Measurements from ENCODE around the gene TRIM60.
"Not testable (repeated sequence)": the region's sequence is repeated elsewhere in the genome, so short reads cannot be mapped to it uniquely, and the experiment has no call there.

Gene TRIM60

DNA sequence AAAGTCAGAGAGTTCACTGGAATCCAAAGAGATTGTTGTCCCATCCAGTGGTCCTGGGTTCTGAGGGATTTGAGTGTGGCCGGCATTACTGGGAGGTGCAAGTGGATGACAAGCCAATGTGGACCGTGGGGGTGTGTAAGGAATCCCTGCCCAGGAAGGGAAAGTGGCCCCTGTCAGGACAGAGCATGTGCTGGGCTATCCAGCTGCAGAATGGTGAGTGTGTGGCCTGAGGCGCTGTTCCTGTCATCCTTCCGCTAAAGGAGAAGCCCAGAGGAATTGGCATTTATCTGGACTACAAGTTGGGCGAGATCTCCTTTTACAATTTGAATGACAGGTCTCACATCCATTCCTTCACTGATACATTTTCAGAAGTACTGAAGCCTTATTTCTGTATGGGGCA lies 20.4 kb upstream of the TRIM60 start:
- TF ChIP-seq GABPA (IDR thresholded peaks at IDR 0.05; ENCODE audit: low read depth) (no peak), POLR2AphosphoS5 (IDR thresholded peaks at IDR 0.05; ENCODE audit: low read depth) (no peak), SPI1 (IDR thresholded peaks at IDR 0.05; ENCODE audit: borderline replicate concordance, low read depth) (no peak)
- TF ChIP-seq, protein P1, sequence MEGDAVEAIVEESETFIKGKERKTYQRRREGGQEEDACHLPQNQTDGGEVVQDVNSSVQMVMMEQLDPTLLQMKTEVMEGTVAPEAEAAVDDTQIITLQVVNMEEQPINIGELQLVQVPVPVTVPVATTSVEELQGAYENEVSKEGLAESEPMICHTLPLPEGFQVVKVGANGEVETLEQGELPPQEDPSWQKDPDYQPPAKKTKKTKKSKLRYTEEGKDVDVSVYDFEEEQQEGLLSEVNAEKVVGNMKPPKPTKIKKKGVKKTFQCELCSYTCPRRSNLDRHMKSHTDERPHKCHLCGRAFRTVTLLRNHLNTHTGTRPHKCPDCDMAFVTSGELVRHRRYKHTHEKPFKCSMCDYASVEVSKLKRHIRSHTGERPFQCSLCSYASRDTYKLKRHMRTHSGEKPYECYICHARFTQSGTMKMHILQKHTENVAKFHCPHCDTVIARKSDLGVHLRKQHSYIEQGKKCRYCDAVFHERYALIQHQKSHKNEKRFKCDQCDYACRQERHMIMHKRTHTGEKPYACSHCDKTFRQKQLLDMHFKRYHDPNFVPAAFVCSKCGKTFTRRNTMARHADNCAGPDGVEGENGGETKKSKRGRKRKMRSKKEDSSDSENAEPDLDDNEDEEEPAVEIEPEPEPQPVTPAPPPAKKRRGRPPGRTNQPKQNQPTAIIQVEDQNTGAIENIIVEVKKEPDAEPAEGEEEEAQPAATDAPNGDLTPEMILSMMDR (IDR thresholded peaks at IDR 0.05; ENCODE audit: insufficient read depth, low read length) = no peak
- TF ChIP-seq, protein P2, sequence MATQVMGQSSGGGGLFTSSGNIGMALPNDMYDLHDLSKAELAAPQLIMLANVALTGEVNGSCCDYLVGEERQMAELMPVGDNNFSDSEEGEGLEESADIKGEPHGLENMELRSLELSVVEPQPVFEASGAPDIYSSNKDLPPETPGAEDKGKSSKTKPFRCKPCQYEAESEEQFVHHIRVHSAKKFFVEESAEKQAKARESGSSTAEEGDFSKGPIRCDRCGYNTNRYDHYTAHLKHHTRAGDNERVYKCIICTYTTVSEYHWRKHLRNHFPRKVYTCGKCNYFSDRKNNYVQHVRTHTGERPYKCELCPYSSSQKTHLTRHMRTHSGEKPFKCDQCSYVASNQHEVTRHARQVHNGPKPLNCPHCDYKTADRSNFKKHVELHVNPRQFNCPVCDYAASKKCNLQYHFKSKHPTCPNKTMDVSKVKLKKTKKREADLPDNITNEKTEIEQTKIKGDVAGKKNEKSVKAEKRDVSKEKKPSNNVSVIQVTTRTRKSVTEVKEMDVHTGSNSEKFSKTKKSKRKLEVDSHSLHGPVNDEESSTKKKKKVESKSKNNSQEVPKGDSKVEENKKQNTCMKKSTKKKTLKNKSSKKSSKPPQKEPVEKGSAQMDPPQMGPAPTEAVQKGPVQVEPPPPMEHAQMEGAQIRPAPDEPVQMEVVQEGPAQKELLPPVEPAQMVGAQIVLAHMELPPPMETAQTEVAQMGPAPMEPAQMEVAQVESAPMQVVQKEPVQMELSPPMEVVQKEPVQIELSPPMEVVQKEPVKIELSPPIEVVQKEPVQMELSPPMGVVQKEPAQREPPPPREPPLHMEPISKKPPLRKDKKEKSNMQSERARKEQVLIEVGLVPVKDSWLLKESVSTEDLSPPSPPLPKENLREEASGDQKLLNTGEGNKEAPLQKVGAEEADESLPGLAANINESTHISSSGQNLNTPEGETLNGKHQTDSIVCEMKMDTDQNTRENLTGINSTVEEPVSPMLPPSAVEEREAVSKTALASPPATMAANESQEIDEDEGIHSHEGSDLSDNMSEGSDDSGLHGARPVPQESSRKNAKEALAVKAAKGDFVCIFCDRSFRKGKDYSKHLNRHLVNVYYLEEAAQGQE (IDR thresholded peaks at IDR 0.05; ENCODE audit: insufficient replicate concordance, low read depth) = no peak
- Histone ChIP-seq H3K27ac (replicated peaks) (no peak overlapping the region), H3K27me3 (ENCODE audit: insufficient read depth, poor library complexity, severe bottlenecking) (no peaks in the 10 kb centered on the region), H3K4me3 (replicated peaks; ENCODE audit: insufficient read depth, low read length) (no peak overlapping the region)
- no peak for DNase-seq (ENCODE audit: low read depth in 1 of 2, low spot score in 1 of 2)

DNA sequence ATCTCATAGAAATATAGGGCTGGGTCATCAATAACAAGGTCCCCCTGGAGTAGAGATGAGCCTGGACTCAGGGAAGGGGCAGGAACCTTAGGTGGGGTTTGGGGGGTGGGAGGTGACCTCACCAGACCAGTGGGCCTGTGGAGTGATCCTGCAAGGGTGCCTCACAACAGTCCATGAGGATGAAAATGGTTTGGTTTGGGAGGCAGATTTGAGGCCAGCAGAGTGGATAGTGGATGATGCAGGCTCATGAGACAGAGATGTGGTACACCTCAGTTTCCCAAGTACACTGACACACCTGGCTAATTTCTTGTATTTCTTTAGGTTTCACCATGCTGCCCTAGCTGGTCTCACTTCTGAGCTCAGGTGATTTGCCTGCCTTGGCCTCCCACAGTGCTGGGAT lies 18.1 kb upstream of the TRIM60 start:
- no peak overlapping the region for H3K27ac ChIP-seq (replicated peaks)
- no peaks in the 10 kb centered on the region for H3K27me3 ChIP-seq (ENCODE audit: insufficient read depth, poor library complexity, severe bottlenecking)
- DNase-seq (ENCODE audit: low read depth in 1 of 2, low spot score in 1 of 2) = no peak
- TF ChIP-seq, protein P2 (IDR thresholded peaks at IDR 0.05; ENCODE audit: insufficient replicate concordance, low read depth) = no peak
- TF ChIP-seq, protein P1 (IDR thresholded peaks at IDR 0.05; ENCODE audit: insufficient read depth, low read length) = no peak
- no peak for TF ChIP-seq SPI1 (IDR thresholded peaks at IDR 0.05; ENCODE audit: borderline replicate concordance, low read depth)
- no peak for TF ChIP-seq POLR2AphosphoS5 (IDR thresholded peaks at IDR 0.05; ENCODE audit: low read depth)
- TF ChIP-seq GABPA (IDR thresholded peaks at IDR 0.05; ENCODE audit: low read depth) = no peak
- H3K4me3 ChIP-seq (replicated peaks; ENCODE audit: insufficient read depth, low read length) = no peak overlapping the region

DNA sequence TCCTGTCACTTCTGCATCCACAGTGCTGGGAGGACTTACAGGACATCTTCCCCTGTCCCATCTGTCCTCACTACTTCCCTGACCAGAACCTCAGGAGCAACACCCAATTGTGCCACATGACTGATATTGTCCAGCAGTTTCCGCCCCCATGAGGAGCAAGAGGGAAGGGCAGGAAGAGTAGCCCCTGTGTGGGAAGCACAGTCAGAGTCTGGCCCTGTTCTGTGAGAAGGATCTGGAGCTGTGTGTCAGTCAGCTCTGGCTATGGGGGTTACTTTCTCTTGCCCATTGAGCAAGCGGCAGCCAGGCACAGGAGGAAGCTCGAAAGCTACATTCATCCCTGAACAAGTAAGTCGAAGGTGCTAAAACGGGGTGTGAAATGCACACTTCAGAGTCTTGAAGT lies 14.8 kb upstream of the TRIM60 start:
- no peak for TF ChIP-seq GABPA (IDR thresholded peaks at IDR 0.05; ENCODE audit: low read depth)
- no peak for TF ChIP-seq POLR2AphosphoS5 (IDR thresholded peaks at IDR 0.05; ENCODE audit: low read depth)
- TF ChIP-seq, protein P2 (IDR thresholded peaks at IDR 0.05; ENCODE audit: insufficient replicate concordance, low read depth) = no peak
- TF ChIP-seq, protein P1 (IDR thresholded peaks at IDR 0.05; ENCODE audit: insufficient read depth, low read length) = no peak
- TF ChIP-seq SPI1 (IDR thresholded peaks at IDR 0.05; ENCODE audit: borderline replicate concordance, low read depth) = no peak
- DNase-seq (ENCODE audit: low read depth in 1 of 2, low spot score in 1 of 2) = no peak
- H3K27ac ChIP-seq (replicated peaks) = no peak overlapping the region

DNA sequence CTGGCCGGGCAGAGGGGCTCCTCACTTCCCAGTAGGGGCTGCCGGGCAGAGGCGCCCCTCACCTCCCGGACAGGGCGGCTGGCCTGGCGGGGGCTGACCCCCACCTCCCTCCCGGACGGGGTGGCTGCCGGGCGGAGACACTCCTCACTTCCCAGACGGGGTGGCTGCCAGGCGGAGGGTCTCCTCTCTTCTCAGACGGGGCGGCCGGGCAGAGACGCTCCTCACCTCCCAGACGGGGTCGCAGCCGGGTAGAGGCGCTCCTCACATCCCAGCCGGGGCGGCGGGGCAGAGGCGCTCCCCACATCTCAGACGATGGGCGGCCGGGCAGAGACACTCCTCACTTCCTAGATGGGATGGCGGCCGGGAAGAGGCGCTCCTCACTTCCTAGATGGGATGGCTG lies 11.8 kb upstream of the TRIM60 start:
- H3K27me3 ChIP-seq (ENCODE audit: insufficient read depth, poor library complexity, severe bottlenecking); DNase-seq (ENCODE audit: low read depth in 1 of 2, low spot score in 1 of 2); H3K4me3 ChIP-seq (replicated peaks; ENCODE audit: insufficient read depth, low read length); H3K27ac ChIP-seq (replicated peaks): not testable (repeated sequence)

More for the DNA sequence above, 14.8 kb upstream of the TRIM60 start:
- Histone ChIP-seq H3K4me3 (replicated peaks; ENCODE audit: insufficient read depth, low read length) (no peak overlapping the region), H3K27me3 (ENCODE audit: insufficient read depth, poor library complexity, severe bottlenecking) (no peaks in the 10 kb centered on the region)

DNA sequence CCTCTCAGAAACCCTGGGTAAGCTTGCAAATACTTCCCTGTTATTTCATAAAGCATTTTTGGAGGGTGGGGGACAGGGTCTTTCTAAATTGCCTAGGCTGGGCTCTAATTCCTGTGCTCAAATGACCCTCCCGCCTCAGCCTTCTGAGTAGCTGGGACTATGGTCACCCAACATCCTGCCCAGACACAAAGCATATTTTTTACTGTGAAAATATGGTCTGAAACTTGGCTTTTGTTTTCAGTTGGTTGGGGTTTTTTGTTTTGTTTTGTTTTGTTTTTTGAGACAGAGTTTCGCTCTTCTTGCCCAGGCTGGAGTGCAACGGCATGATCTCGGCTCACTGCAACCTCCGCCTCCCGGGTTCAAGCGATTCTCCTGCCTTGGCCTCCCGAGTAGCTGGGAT lies 6.0 kb upstream of the TRIM60 start:
- not testable (repeated sequence) for H3K4me3 ChIP-seq (replicated peaks; ENCODE audit: insufficient read depth, low read length); DNase-seq (ENCODE audit: low read depth in 1 of 2, low spot score in 1 of 2); H3K27ac ChIP-seq (replicated peaks); H3K27me3 ChIP-seq (ENCODE audit: insufficient read depth, poor library complexity, severe bottlenecking)

Data from HL-60 (cell line).